ENCODE measurements around the gene HECTD4. TPM values are rescaled to one million over a fixed set of nuclear protein-coding genes. Genes with fewer than 3 reads are reported as not detected.

HECTD4 gene
- total and polyA plus RNA-seq, 9 of the 15 experiments (the other 6 are each of a cell fraction or from before 2014, with no cell fraction given): 3.5 to 33.3 (median 13.5) TPM

- Histone ChIP-seq H3K36me3 (ENCODE audit: control insufficient read depth, insufficient read depth, low read length) (peaks cover 40% of the 10 kb centered on the region; the same call in 2 of the 3 replicates), H3K27me3 (ENCODE audit: control insufficient read depth in 2 of 2, insufficient read depth in 2 of 2, low read length in 2 of 2) (no peaks in the 10 kb centered on the region), H3K27ac (ENCODE audit: extremely low read depth, low read depth, low read length) (no peak overlapping the region), H3K4me3 (no peak overlapping the region), H3K4me2 (ENCODE audit: insufficient read depth, low read length) (no peak overlapping the region; the same call in 1 of the 2 replicates), H3K4me1 (replicated peaks in 1 of 2; ENCODE audit: control insufficient read depth in 2 of 2, insufficient read depth in 2 of 2, low read length in 2 of 2) (peaks cover 8 to 10% of the 10 kb centered on the region in 2 experiments; a peak in 4 of 5 replicates), H2AFZ (ENCODE audit: low read depth, low read length) (no peak overlapping the region), H3K9me3 (replicated peaks; ENCODE audit: control insufficient read depth, insufficient read depth, low read depth, low read length) (no peaks in the 10 kb centered on the region), H3K79me2 (ENCODE audit: control insufficient read depth, insufficient read depth, low read length) (peaks cover 95% of the 10 kb centered on the region), H4K20me1 (replicated peaks; ENCODE audit: control insufficient read depth, insufficient read depth, low read length) (peaks cover 9% of the 10 kb centered on the region), H3K9ac (ENCODE audit: insufficient read depth in 1 of 2, low read depth in 2 of 2, low read length in 2 of 2) (no peak overlapping the region), H3K9me1 (ENCODE audit: control insufficient read depth, insufficient read depth, low read length) (no peaks in the 10 kb centered on the region)
- TF ChIP-seq ZBTB34 (CRISPR knock-in tag; IDR thresholded peaks at IDR 0.05) (no peak), RBFOX2 (IDR thresholded peaks at IDR 0.05; ENCODE audit: low read depth, low read length) (no peak), RBM39 (optimal IDR thresholded peaks at IDR 0.05; ENCODE audit: low read depth, low read length) (no peak), ZBTB17 (CRISPR knock-in tag; IDR thresholded peaks at IDR 0.05) (no peak), BCL6 (CRISPR knock-in tag; IDR thresholded peaks at IDR 0.05) (no peak), ZBTB9 (CRISPR knock-in tag; IDR thresholded peaks at IDR 0.05) (no peak)
- TF ChIP-seq, protein P1, sequence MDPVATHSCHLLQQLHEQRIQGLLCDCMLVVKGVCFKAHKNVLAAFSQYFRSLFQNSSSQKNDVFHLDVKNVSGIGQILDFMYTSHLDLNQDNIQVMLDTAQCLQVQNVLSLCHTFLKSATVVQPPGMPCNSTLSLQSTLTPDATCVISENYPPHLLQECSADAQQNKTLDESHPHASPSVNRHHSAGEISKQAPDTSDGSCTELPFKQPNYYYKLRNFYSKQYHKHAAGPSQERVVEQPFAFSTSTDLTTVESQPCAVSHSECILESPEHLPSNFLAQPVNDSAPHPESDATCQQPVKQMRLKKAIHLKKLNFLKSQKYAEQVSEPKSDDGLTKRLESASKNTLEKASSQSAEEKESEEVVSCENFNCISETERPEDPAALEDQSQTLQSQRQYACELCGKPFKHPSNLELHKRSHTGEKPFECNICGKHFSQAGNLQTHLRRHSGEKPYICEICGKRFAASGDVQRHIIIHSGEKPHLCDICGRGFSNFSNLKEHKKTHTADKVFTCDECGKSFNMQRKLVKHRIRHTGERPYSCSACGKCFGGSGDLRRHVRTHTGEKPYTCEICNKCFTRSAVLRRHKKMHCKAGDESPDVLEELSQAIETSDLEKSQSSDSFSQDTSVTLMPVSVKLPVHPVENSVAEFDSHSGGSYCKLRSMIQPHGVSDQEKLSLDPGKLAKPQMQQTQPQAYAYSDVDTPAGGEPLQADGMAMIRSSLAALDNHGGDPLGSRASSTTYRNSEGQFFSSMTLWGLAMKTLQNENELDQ (CRISPR knock-in tag; IDR thresholded peaks at IDR 0.05; ENCODE audit: borderline replicate concordance): no peak
- DNase-seq (ENCODE audit: extremely low read depth in 1 of 4, low spot score in 3 of 4) (no peak), FAIRE-seq (peak; percentile 66), ATAC-seq (no peak)
- CTCF ChIA-PET (ENCODE audit: low intra/inter-chr PET ratio): no interaction called here
- POLR2A ChIA-PET: interaction anchor here (0.6 to 1.4 kb wide), 6 partner anchors 8 to 985 kb away, joined by 3 to 7 read pairs (median 3); no protein-coding TSS in a partner anchor
- no TSS peak for BruUV-seq (replicated peaks)
- intact Hi-C loops (cut with micrococcal nuclease) (no loop called here), in situ Hi-C loops (cut with MboI) (no loop called here)
- 46% methylated on average over 5 of the region's 5 CpGs for WGBS (ENCODE audit: insufficient coverage, low coverage, missing lambda C conversion rate)
Observed at GRCh38 chr12:112422531-112422930, 40.3 kb upstream of the HECTD4 start.

Measured in K562 (cell line).